ENCODE results near the gene BNIPL. TPM values are rescaled to one million over a fixed set of nuclear protein-coding genes. Genes with fewer than 3 reads are reported as not detected.

The BNIPL gene, protein sequence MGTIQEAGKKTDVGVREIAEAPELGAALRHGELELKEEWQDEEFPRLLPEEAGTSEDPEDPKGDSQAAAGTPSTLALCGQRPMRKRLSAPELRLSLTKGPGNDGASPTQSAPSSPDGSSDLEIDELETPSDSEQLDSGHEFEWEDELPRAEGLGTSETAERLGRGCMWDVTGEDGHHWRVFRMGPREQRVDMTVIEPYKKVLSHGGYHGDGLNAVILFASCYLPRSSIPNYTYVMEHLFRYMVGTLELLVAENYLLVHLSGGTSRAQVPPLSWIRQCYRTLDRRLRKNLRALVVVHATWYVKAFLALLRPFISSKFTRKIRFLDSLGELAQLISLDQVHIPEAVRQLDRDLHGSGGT
- total RNA-seq, result 0.14 and 0.30 TPM in 2 replicates

DNA sequence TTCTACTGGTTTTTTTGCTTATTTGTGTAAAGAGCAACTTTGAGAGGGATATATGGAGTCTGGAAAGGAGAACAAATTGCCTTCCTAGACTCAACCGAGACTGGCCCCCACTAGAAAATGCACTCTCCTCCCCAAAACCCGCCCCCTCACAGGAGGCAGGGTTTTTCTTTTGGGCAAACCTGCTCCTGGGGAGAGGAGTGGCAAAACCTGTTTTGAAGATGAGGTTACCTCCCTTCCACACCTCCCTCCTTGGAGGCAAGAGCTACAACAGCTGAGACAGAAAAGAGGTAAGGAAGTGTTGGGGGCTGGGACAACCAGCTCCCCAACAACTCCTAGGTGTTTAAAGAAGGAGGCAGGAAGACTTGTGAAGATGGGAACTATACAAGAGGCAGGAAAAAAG lies at the start of gene BNIPL:
TSS of gene BNIPL (plus strand) at position 231 of the 400 bp plus-strand sequence. CDS start at position 371, 140 bp downstream.

DNA sequence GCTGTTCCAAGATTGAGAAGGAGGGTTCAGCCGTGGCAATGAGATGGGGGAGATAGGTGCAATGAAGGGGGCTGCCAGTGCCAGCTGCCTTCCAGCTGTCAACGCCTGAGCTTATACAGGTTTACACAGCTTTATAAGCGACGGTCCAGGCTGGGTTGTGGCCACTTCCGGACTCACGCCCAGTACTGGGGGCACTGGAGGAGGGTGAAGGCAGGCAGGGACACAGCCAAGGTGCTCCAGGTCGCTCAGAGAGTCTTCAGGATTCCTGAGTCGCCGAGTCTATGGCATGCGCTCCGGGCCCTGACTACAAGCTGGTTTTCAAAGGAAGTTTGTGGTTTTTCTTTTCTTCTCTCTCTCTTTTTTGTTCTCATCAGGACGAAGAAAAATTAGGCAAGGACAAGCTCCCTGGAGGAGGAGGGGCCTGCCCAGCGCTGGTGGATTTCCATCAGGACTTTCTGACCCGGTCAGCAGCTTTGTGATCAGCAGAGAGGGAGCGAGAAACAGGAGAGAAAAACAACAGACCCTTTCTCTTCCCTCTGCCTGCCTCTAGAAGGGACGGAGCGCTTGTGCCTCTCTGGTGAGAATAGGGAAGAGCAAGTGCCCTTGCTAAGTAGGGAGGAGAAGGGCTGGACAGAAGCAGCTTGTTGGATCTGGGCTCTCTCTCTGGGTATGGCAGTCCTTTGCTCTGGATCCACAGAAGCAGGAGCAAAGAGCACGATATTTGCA lies 29.9 kb upstream of the BNIPL start, which contains the start of gene MINDY1:
TSS of gene MINDY1 (minus strand) at position 576 of the 726 bp plus-strand sequence. CDS start 4,285 bp downstream, outside the sequence.

DNA sequence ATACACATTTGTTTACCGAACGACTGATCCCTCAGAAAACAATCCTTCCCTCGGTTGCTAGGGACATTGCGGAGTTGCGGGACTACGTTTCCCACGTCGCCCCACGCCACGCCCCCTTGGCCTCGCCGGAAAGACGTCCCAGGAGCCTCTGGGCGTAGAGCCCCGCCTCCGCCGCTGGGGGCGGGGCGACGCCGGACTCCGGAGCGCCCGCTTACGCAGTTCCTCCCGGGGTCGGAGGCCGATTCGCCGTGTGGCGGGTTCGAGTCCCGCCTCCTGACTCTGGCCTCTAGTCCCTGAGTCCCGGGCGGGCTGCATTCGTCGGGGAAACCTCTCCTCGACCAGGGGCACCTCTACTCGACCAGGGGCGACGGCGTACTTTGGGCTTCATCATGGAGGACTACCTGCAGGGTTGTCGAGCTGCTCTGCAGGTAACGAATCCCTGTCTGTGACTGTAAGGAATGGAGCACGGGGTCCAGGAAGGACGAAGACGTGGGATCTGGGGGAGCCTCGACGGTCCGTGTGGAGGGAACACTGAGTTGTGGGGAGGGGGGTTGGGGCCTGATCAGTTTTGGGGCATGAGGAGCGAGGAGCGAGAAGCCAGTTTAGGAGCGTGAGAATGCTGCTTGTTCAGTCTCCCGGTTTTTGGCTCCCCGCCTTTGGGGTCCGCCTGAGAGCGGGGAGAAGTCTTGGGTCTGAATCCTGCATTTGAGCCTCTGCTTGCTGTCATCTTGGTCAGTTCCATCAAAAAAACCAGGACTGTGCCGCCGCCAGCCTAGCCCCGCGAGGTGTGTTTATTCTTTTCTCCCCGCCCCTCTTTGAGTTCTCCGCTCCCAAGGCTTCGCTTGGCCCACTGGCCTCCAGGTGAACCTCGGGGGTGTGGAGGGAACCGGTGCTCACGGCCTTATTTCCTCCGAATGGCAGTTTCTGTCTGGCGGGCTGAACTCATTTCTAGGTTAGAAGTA lies 27.9 kb upstream of the BNIPL start, which contains the start of gene PRUNE1:
TSS of gene PRUNE1 (plus strand) at position 206 of the 962 bp plus-strand sequence. CDS start at position 390, 184 bp downstream.

DNA sequence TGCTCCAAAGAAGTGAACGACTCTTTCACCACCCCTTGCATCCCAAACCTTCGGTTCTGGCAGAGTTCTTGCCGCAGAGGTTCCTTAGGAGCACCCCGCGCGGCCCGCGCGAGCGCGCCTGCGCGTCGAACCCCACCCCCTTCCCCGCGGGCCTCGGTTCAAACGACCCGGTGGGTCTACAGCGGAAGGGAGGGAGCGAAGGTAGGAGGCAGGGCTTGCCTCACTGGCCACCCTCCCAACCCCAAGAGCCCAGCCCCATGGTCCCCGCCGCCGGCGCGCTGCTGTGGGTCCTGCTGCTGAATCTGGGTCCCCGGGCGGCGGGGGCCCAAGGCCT lies 11.2 kb downstream of the BNIPL start, which contains the start of gene C1orf56:
TSS of gene C1orf56 (plus strand) at position 161 of the 334 bp plus-strand sequence. CDS start at position 258, 97 bp downstream.

DNA sequence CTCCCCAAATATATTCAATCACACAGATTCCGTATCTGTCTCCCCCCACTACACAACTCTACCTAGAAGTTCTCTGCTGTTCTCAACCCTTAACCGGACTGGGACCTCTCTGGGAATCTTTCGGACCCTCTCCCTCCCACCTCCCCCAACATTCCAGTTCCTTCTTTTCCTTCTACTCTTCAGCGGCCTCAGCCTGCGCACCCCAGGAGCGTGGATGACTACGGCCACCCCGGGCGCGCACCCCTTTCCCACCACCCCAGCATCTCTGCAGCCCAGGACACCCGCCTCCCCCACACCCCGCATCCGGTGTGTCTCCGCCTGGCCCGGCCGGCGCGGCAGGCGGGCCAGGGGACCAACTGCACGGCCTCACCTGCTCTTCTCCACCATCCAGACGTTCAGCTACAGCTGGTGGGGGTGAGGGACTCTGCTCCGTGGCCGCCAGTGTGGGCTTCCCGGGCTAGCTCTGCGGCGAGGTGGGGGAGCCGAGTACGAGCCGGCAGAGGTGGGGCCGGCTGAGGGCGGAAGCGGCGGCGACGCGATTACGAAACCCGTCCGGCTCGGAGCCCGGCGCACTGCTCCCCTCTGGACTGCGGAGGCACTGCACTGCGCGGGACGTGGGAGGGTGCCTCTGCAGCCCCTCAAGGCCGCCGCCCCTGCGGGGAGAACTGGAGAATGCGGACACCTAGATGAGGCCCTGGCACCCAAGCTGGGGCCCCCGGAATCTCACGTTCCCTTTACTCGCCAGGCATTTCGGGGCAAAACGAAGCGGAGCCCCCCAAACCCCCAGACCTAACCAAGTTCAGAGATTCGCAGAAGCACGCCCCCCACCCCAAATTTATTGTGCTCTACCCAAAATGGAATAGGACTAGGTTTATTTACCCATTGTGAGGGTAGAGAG lies 23.0 kb downstream of the BNIPL start, which contains the start of gene CDC42SE1:
TSS of gene CDC42SE1 (minus strand) at position 514 of the 898 bp plus-strand sequence. CDS start 3,892 bp downstream, outside the sequence.

DNA sequence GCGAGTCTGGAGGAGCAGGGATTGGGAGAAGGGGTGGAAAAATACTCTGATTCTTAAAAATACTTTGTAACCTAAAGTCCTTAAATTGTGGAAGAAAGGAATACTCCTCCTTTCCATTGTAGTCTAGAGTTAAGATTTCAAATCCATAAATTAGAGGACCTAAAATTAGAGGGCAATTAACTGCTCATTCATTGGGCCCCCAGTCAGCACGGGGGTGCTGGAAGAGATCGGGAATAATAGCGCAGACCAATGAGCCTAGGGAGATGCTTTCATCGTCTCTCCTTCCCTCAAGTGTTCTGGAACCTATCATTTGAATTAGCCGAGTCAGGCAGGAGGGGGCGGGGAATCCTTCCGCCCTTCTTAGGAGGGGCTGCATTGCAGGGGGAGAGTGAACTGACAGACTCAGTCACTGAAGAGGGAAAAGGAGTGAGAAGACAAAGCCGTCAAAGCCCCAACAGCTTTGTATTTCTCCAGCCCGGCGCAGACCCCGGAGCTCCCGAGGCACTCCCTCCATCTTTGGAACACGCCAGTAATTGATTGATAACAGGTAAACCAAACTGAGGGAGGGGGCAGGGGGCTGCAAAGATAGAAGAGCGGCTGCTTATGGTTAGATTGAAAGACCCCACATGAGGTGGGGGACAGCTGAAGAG lies 23.7 kb downstream of the BNIPL start, which contains the start of gene MLLT11:
TSS of gene MLLT11 (plus strand) at position 391 of the 650 bp plus-strand sequence. CDS start 6,828 bp downstream, outside the sequence.

DNA sequence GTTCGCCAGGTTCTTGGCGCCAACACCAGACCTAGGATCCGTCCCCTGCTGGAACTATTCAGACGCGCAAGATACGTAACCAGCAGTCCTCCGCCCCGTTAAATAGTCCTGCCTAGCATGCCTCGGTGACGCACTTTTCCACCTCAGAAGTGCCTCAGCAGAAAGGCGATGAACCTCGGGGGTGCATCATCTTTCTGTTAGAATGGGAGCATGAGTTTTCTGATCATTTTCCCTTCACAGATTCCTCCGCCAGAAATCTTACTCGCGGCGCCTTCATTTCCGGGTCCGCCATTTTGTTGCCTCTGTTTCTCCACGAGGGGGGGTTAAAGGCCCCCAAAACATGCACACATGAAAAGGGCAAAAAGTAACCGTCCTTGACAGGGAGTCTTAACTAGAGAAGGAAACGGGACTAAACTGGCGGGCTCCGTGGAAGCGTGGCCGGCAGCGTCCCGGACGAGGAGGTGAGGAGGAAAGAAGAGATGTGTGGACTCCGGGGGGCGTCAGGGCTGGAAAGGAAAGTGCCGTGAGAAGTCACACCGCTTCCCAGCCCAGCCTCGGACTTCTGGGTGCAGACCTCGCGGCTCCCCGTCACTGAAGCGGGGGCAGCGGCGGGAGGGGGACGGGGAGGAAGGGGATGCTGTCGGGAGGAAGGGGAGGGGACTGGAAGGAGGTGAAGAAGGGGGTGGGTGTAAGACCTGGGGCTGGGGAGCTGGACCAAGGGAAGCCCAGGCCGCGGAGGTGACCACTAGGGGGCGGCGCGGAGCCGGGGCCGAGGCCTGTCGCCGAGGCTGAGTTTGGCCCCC lies 34.3 kb downstream of the BNIPL start, which contains the start of gene GABPB2:
TSS of gene GABPB2 (plus strand) at position 288 of the 803 bp plus-strand sequence. CDS start 17,429 bp downstream, outside the sequence.

Other genes with a start within 250 kb of the BNIPL start
- gene CTSK, start 228.3 kb upstream of the BNIPL start, total RNA-seq, result 3.9 and 5.0 TPM in 2 replicates
- 38.9 and 48.9 TPM in 2 replicates for gene ARNT, start 160.0 kb upstream of the BNIPL start, total RNA-seq
- gene CTXND2, start 149.4 kb upstream of the BNIPL start, total RNA-seq, result not detected in 2 replicates
- 27.9 and 31.2 TPM in 2 replicates for gene SETDB1, start 110.2 kb upstream of the BNIPL start, total RNA-seq
- gene CERS2, start 61.8 kb upstream of the BNIPL start, total RNA-seq, result 67.4 and 80.4 TPM in 2 replicates
- 0.05 TPM in 1 of 2 replicates, not detected in the other for gene ANXA9, start 54.3 kb upstream of the BNIPL start, total RNA-seq
- gene MINDY1, start 29.7 kb upstream of the BNIPL start, total RNA-seq, result 4.5 and 8.2 TPM in 2 replicates
- 5.0 and 8.0 TPM in 2 replicates for gene PRUNE1, start 28.1 kb upstream of the BNIPL start, total RNA-seq
- 1.2 and 1.5 TPM in 2 replicates for gene C1orf56, start 11.2 kb downstream of the BNIPL start, total RNA-seq
- 59.4 and 63.3 TPM in 2 replicates for gene CDC42SE1, start 23.0 kb downstream of the BNIPL start, total RNA-seq
- gene MLLT11, start 23.8 kb downstream of the BNIPL start, total RNA-seq, result 12.5 and 16.1 TPM in 2 replicates
- gene GABPB2, start 34.2 kb downstream of the BNIPL start, total RNA-seq, result 10.1 and 10.6 TPM in 2 replicates
- gene SEMA6C, start 110.0 kb downstream of the BNIPL start, total RNA-seq, result 0.89 and 1.7 TPM in 2 replicates
- gene TNFAIP8L2, start 120.1 kb downstream of the BNIPL start, total RNA-seq, result not detected in 2 replicates
- 4.8 and 8.0 TPM in 2 replicates for gene LYSMD1, start 129.3 kb downstream of the BNIPL start, total RNA-seq
- 16.2 and 20.5 TPM in 2 replicates for gene SCNM1, start 129.6 kb downstream of the BNIPL start, total RNA-seq
- not detected in 2 replicates for gene TMOD4, start 139.4 kb downstream of the BNIPL start, total RNA-seq
- 33.9 and 34.0 TPM in 2 replicates for gene VPS72, start 153.6 kb downstream of the BNIPL start, total RNA-seq
- 55.5 and 84.4 TPM in 2 replicates for gene PIP5K1A, start 162.0 kb downstream of the BNIPL start, total RNA-seq
- gene PSMD4, start 218.1 kb downstream of the BNIPL start, total RNA-seq, result 201 and 226 TPM in 2 replicates
- gene ZNF687, start 245.7 kb downstream of the BNIPL start, total RNA-seq, result 9.2 and 13.1 TPM in 2 replicates